ENCODE measurements around the gene GRIN2D.

The GRIN2D gene

DNA sequence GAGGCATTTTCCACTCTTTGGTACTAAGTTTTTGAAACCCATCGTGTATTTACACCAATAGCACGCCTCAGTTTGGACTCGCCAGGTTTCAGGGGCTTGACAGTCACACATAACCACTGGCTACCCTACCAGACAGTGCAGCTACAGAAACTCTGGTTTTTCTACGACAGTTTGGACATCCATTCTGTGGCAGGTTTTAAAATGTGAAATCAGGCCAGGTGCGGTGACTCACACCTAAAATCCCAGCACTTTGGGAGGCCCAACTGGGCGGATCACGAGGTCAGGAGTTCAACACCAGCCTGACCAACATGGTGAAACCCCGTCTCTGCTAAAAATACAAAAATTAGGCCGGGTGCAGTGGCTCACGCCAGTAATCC is 15.3 kb upstream of the GRIN2D start:
- Histone ChIP-seq H3K4me2 (ENCODE audit: low read length) (no peak overlapping the region), H3K23ac (ENCODE audit: low read length) (no peak overlapping the region), H3K9me3 (ENCODE audit: insufficient read depth, low read depth, low read length) (no peaks in the 10 kb centered on the region), H2AFZ (ENCODE audit: insufficient read depth, low read length, poor library complexity) (no peak overlapping the region), H3K79me1 (ENCODE audit: low read length) (no peaks in the 10 kb centered on the region), H3K27me3 (ENCODE audit: insufficient read depth, low read length) (no peaks in the 10 kb centered on the region), H3K18ac (ENCODE audit: low read length) (no peak overlapping the region), H3K27ac (ENCODE audit: low read depth, low read length) (no peak overlapping the region), H2AK5ac (ENCODE audit: low read length) (no peak overlapping the region), H3K14ac (ENCODE audit: low read length) (no peak overlapping the region), H3K79me2 (ENCODE audit: control insufficient read depth, insufficient read depth, low read length, poor library complexity) (no peaks in the 10 kb centered on the region), H3K36me3 (ENCODE audit: control insufficient read depth in 1 of 2, insufficient read depth in 2 of 2, low read length in 2 of 2) (peaks cover 17 to 25% of the 10 kb centered on the region in 2 experiments), H4K91ac (ENCODE audit: low read depth, low read length) (no peak overlapping the region), H3K4me1 (ENCODE audit: control insufficient read depth in 1 of 2, insufficient read depth in 2 of 2, low read length in 2 of 2) (no peaks in the 10 kb centered on the region), H3K4ac (ENCODE audit: low read depth, low read length) (no peak overlapping the region), H4K8ac (ENCODE audit: low read depth, low read length) (no peak overlapping the region), H2BK120ac (ENCODE audit: insufficient read depth, low read length, poor library complexity) (no peak overlapping the region), H3K4me3 (ENCODE audit: low read depth, low read length) (no peak overlapping the region), H4K12ac (ENCODE audit: low read depth, low read length) (no peak overlapping the region), H2BK5ac (ENCODE audit: low read depth, low read length, poor library complexity) (no peak overlapping the region), H2BK12ac (ENCODE audit: low read length) (no peak overlapping the region), H3K9ac (ENCODE audit: low read length) (no peak overlapping the region)
- no CpG with 5 or more reads among the region's 10 CpGs for WGBS (ENCODE audit: extremely low coverage, insufficient coverage, insufficient read length)
- DNase-seq, result no peak

DNA sequence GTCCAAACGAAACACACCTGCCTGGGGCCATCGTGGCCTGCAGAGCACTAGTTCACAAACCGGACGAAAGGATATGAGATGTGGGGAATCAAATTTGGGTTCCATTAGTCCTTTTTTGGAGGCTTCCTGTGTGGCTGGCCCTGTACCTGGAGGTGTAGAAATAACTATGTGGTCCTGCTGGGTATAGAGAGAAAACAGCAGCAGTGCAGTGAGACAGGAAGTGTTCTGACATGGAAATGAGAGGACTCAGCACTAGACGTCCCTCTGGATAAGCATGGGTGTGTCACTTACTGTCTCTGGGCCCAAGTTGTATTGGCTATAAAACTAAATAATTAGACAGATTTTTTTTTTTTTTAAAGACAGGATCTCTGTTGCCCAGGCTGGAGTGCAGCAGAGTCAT is 14.4 kb upstream of the GRIN2D start:
- Histone ChIP-seq H4K8ac (ENCODE audit: low read depth, low read length) (no peak overlapping the region), H3K79me2 (ENCODE audit: control insufficient read depth, insufficient read depth, low read length, poor library complexity) (no peaks in the 10 kb centered on the region), H3K23ac (ENCODE audit: low read length) (no peak overlapping the region), H3K4me1 (ENCODE audit: control insufficient read depth in 1 of 2, insufficient read depth in 2 of 2, low read length in 2 of 2) (no peaks in the 10 kb centered on the region), H2AK5ac (ENCODE audit: low read length) (no peak overlapping the region), H4K91ac (ENCODE audit: low read depth, low read length) (no peak overlapping the region), H4K12ac (ENCODE audit: low read depth, low read length) (no peak overlapping the region), H3K9ac (ENCODE audit: low read length) (no peak overlapping the region), H3K27ac (ENCODE audit: low read depth, low read length) (no peak overlapping the region), H2BK12ac (ENCODE audit: low read length) (no peak overlapping the region), H3K79me1 (ENCODE audit: low read length) (no peaks in the 10 kb centered on the region), H3K36me3 (ENCODE audit: control insufficient read depth in 1 of 2, insufficient read depth in 2 of 2, low read length in 2 of 2) (peaks cover 24 to 34% of the 10 kb centered on the region in 2 experiments), H3K18ac (ENCODE audit: low read length) (no peak overlapping the region), H3K14ac (ENCODE audit: low read length) (no peak overlapping the region), H2AFZ (ENCODE audit: insufficient read depth, low read length, poor library complexity) (no peak overlapping the region), H2BK5ac (ENCODE audit: low read depth, low read length, poor library complexity) (no peak overlapping the region), H3K9me3 (ENCODE audit: insufficient read depth, low read depth, low read length) (no peaks in the 10 kb centered on the region), H3K4me3 (ENCODE audit: low read depth, low read length) (no peak overlapping the region), H2BK120ac (ENCODE audit: insufficient read depth, low read length, poor library complexity) (no peak overlapping the region), H3K4ac (ENCODE audit: low read depth, low read length) (no peak overlapping the region), H3K4me2 (ENCODE audit: low read length) (no peak overlapping the region), H3K27me3 (ENCODE audit: insufficient read depth, low read length) (no peaks in the 10 kb centered on the region)
- WGBS (ENCODE audit: extremely low coverage, insufficient coverage, insufficient read length), result no CpG with 5 or more reads among the region's 5 CpGs
- DNase-seq, result no peak

DNA sequence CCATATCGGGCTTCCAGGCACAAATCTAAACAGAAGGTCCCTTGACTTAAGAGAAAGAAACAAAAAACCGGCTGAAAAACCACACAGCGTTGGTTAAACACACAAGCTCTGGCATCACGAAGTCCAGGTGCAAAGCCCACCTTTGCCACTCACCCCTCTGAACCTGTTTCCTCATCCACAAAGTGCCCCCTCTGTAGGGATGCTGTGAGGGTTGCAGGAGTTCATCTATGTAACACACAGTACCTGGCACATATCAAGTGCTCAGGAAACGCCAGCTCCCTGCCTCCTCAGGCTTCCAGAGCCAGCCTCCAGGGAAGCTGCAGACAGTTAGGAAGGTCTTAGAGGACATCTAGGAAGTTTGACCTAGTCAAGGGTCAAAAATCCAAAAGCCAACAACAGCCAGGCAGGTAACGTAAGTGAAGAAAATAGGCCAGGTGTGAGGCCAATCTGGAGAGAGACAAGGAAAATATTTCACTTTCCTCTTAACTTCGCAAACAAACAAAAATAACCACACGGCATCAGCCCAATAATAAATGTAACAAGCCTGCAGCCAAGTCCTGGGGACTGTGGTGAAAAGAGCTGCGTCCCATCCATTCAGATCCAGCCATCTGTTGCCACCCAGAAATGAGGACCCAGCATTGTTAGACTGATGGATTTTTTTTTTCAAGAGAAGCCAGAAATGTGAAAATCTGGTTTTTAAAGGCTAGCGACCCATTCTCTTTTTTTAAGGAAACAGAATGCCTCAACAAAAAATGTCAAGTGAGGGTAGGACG is 12.1 kb upstream of the GRIN2D start:
- H3K79me2 ChIP-seq (ENCODE audit: control insufficient read depth, insufficient read depth, low read length, poor library complexity), result no peaks in the 10 kb centered on the region
- no peaks in the 10 kb centered on the region for H3K27me3 ChIP-seq (ENCODE audit: insufficient read depth, low read length)
- H3K14ac ChIP-seq (ENCODE audit: low read length), result no peak overlapping the region
- H2BK120ac ChIP-seq (ENCODE audit: insufficient read depth, low read length, poor library complexity), result no peak overlapping the region
- H3K4me2 ChIP-seq (ENCODE audit: low read length), result no peak overlapping the region
- no peak overlapping the region for H4K91ac ChIP-seq (ENCODE audit: low read depth, low read length)
- H3K79me1 ChIP-seq (ENCODE audit: low read length), result no peaks in the 10 kb centered on the region
- no peak overlapping the region for H2BK12ac ChIP-seq (ENCODE audit: low read length)
- no peak overlapping the region for H3K27ac ChIP-seq (ENCODE audit: low read depth, low read length)
- no peak overlapping the region for H3K23ac ChIP-seq (ENCODE audit: low read length)
- H3K18ac ChIP-seq (ENCODE audit: low read length), result no peak overlapping the region
- H3K36me3 ChIP-seq (ENCODE audit: control insufficient read depth in 1 of 2, insufficient read depth in 2 of 2, low read length in 2 of 2), result peaks cover 43 to 55% of the 10 kb centered on the region in 2 experiments
- WGBS (ENCODE audit: extremely low coverage, insufficient coverage, insufficient read length), result no CpG with 5 or more reads among the region's 11 CpGs
- no peaks in the 10 kb centered on the region for H3K9me3 ChIP-seq (ENCODE audit: insufficient read depth, low read depth, low read length)
- no peak overlapping the region for H3K9ac ChIP-seq (ENCODE audit: low read length)
- H4K12ac ChIP-seq (ENCODE audit: low read depth, low read length), result no peak overlapping the region
- no peak overlapping the region for H2AFZ ChIP-seq (ENCODE audit: insufficient read depth, low read length, poor library complexity)
- DNase-seq, result no peak
- H3K4me3 ChIP-seq (ENCODE audit: low read depth, low read length), result no peak overlapping the region
- no peaks in the 10 kb centered on the region for H3K4me1 ChIP-seq (ENCODE audit: control insufficient read depth in 1 of 2, insufficient read depth in 2 of 2, low read length in 2 of 2)
- H2AK5ac ChIP-seq (ENCODE audit: low read length), result no peak overlapping the region
- H4K8ac ChIP-seq (ENCODE audit: low read depth, low read length), result no peak overlapping the region
- no peak overlapping the region for H3K4ac ChIP-seq (ENCODE audit: low read depth, low read length)
- no peak overlapping the region for H2BK5ac ChIP-seq (ENCODE audit: low read depth, low read length, poor library complexity)

DNA sequence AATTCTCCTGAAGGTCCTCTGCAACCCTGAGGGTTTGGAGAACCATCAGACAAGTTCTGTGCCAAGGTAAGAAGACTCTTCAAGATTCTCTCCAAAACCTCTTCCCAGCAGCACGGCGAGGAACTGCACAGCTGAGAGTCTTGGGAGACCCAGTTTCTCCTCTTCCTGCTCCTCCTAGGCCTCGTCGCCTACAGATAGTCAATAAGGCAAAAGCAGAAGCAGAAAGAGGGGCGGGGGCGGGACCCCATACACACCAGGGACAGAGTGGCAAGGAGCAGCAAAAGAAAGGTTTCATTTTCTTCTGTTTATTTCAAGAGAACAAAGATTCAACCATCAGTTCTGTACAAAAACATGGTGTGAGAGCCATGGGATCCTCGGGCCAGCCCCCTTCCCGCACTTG is 11.2 kb upstream of the GRIN2D start:
- no peak overlapping the region for H2BK120ac ChIP-seq (ENCODE audit: insufficient read depth, low read length, poor library complexity)
- H2AFZ ChIP-seq (ENCODE audit: insufficient read depth, low read length, poor library complexity), result no peak overlapping the region
- H2AK5ac ChIP-seq (ENCODE audit: low read length), result no peak overlapping the region
- H3K18ac ChIP-seq (ENCODE audit: low read length), result no peak overlapping the region
- H3K4ac ChIP-seq (ENCODE audit: low read depth, low read length), result no peak overlapping the region
- no peaks in the 10 kb centered on the region for H3K9me3 ChIP-seq (ENCODE audit: insufficient read depth, low read depth, low read length)
- WGBS (ENCODE audit: extremely low coverage, insufficient coverage, insufficient read length), result no CpG with 5 or more reads among the region's 8 CpGs
- no peak overlapping the region for H3K9ac ChIP-seq (ENCODE audit: low read length)
- H4K12ac ChIP-seq (ENCODE audit: low read depth, low read length), result no peak overlapping the region
- no peak overlapping the region for H2BK12ac ChIP-seq (ENCODE audit: low read length)
- H3K4me3 ChIP-seq (ENCODE audit: low read depth, low read length), result no peak overlapping the region
- H3K4me2 ChIP-seq (ENCODE audit: low read length), result no peak overlapping the region
- no peaks in the 10 kb centered on the region for H3K27me3 ChIP-seq (ENCODE audit: insufficient read depth, low read length)
- H3K27ac ChIP-seq (ENCODE audit: low read depth, low read length), result no peak overlapping the region
- H3K4me1 ChIP-seq (ENCODE audit: control insufficient read depth in 1 of 2, insufficient read depth in 2 of 2, low read length in 2 of 2), result no peaks in the 10 kb centered on the region
- H3K79me2 ChIP-seq (ENCODE audit: control insufficient read depth, insufficient read depth, low read length, poor library complexity), result no peaks in the 10 kb centered on the region
- H3K23ac ChIP-seq (ENCODE audit: low read length), result no peak overlapping the region
- H3K14ac ChIP-seq (ENCODE audit: low read length), result no peak overlapping the region
- peaks cover 52 to 63% of the 10 kb centered on the region in 2 experiments for H3K36me3 ChIP-seq (ENCODE audit: control insufficient read depth in 1 of 2, insufficient read depth in 2 of 2, low read length in 2 of 2)
- no peak overlapping the region for H4K8ac ChIP-seq (ENCODE audit: low read depth, low read length)
- H4K91ac ChIP-seq (ENCODE audit: low read depth, low read length), result no peak overlapping the region
- H2BK5ac ChIP-seq (ENCODE audit: low read depth, low read length, poor library complexity), result no peak overlapping the region
- no peak for DNase-seq
- H3K79me1 ChIP-seq (ENCODE audit: low read length), result no peaks in the 10 kb centered on the region
